Activated CD4-positive, alpha-beta T cell treated with anti-CD3 and anti-CD28 coated beads, Interleukin-2, amount 50 U/mL, for 16 hours (primary cell): ENCODE measurements around the gene SAMD8.

Experiments
- DNase-seq: peaks from one replicate; pipeline ENCODE4 v3.0.0-alpha.2; 2020

SAMD8 gene

DNA sequence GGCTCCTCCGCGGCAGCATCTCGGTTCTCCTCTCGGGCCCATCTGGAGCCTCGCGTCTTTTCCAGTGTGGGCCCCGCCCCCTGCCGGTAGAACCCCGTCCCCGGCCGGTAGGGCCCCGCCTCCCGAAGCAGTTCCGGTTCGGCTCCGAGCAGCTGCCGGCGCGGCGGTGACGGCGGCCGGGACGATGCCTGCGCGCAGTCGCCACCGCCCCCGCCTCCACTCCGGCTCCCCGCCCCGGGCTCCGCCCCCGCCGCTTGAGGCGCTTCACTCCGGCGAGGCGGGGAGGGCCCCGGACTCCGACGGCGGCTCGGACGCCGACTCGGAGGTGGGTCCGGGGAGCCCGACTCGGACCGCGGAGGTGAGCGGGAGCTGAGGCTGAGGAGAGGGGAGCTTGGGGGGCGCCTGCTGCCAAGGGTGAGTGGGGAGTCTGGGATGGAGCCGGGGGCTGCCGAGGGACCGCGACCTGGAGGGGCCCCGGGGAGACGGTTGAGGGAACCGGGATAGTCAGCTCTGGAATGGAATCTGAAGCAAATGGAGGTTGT, at the start of gene SAMD8:
SAMD8 (plus strand) TSS at position 292 of the 542 bp plus-strand sequence. CDS start 38,873 bp downstream, outside the sequence.
- DNase-seq, result peak; percentile 97

DNA sequence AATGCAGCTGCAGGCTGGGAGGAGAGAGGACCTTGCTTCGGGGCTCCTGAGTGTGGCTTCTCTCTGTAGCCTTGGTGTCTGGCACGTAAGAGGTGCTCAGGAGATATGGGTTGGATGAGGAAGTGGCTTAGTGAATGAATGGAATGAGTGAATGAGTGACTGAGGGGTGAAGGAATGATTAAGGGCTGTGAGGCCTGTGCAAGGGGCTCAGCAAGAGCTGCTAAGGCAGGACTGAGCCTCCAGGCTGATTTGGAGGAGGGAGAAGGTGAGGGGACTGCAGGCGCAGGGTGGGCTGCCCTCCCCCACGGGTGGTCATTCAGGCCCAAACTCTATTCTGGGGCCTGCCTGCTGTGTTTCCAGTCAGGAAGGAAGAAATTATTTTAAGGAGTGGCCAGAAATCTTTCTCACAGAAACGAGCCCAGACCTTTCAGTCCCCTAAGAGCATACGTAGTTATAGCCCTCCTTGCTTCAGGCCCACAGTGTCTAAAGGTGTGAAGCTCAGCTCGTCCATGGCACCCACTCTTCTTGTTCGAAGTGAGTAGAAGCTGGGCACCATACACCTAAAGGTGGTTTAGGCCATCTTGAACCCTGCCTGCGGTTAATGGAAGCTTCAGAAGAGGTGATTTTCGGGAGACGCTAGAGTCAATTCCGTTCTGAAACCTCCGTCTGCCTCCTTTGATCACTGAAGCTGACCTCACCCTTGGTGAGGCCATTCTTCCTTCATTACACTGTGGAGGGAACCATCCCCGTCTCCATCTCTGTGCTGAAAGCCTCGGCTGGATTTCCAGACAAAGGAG, 49.5 kb upstream of the SAMD8 start:
- no peak for DNase-seq

DNA sequence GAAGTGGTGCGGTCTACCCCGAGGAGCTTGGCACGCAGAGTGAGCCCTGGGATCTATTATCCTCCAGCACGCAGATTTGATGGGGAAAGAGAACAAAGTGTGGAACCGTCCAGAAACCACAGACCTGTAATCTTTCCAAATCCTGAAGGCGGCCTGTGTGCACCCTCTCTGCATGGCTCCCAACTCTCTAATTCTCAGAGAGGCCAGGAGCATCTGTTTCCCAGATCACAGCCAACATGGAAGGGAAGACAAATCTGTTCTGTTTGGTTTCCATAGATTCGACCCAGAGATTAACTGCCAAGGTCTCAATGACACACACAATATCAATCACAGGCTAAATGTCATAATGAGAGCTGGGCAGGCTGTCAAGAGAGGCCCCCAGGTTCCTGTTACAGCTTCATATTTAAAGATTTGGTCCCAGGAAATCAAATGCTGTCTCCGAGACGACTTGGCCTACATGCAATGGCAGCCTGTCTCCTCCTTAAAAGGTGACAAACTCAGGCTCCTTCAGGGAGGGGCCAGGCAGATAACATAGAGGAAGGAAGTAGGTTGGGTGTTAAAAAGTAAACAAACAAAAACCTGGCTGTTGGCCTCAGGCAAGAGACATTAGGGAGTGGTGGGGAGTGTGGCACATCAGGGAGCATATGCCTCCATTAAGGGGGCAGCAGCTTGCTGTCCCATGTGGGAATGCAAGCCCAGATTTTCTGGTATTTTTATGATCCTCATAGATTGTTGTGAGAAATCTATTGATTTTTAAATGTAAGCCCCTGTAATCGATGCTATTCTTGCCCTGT, 48.8 kb upstream of the SAMD8 start:
- DNase-seq, result no peak

DNA sequence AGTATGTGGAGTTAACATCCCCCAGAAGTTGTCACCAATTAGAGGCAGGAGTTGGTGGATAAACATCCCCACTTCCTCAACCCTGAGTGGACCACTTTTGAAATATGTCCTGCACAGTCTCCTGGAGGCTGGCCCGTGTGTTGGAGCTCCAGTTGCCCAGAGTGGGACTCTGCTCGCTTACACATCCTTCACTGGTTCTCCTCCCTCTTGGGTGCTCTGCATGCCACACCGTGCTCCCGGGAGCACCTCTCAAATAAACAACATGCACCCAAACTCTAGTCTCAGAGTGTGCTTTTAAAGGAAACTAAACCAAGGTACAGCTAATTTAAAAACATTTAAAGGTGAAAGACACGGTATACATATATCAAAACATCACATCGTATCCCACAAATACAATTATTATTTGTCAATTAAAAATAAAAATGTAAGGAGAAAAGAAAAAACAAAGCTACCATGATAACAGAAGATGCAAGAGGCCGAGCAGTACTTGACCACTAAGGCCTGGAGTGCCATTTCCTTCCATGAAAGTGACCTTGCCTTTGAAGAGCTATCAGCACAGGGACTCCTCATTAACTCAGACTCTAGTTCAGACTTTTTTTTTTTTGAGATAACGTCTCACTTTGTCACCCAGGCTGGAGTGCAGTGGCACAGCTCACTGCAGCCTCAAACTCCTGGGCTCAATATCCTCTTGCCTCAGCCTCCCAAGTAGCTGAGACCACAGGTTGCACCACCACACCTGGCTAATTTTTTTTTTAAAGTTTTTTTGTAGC, 47.8 kb upstream of the SAMD8 start:
- DNase-seq, result no peak

DNA sequence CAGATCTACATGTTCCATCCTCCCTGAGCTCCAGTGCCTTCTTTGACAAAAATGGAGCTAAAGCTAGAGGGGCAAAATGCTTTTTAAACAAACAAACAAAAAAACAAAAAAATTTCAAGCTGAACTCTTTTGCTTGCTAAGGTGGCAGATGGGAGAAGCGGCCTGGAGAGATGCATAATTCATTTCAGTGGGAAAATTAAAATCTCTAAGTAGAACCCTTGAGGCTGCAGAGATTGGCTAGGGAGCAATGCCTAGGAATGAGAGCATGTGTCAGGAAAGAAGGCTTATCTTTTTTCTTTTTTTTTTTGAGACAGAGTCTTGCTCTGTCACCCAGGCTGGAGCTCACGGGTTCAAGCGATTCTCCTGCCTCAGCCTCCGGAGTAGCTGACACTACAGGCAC, 46.4 kb upstream of the SAMD8 start:
- no peak for DNase-seq

DNA sequence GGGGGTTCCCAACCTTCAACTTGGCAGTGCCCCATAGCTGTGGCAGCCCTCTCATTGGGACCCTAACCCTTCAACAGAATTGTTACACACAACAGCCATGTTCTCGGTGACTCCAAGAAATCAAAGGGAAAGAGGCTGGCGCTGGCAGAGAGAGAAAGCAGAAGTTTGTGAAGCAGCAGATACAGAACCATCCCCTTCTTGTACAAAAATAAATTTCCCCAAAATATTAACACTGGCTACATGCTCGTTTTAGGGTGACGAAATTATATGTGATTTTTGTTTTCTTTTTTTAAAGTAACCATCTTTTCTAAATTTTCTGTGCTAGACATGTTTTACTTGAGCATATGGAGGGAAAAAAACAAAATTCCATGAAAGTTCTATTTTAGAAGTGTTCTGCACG, 45.2 kb upstream of the SAMD8 start:
- DNase-seq, result no peak

DNA sequence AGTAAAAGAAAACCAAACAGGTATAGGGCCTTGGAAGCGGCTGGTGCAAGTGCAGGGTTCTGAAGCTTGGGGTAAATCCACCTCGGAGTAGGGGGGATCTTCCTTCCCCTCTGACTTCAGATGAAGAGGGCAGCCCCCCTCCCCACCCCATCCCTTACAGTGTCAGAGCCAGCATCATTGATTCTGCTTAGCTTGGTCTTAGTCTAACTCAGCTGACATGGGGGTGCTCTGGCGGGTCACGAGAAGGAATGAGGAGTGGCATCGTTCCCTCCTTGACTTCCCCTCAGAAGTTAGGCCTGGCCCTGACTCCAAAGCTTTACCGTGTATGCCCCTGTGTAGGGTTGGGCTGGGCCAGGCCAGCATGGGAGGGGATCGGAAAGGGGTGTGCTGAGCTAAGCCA, 44.2 kb upstream of the SAMD8 start:
- DNase-seq, result no peak

DNA sequence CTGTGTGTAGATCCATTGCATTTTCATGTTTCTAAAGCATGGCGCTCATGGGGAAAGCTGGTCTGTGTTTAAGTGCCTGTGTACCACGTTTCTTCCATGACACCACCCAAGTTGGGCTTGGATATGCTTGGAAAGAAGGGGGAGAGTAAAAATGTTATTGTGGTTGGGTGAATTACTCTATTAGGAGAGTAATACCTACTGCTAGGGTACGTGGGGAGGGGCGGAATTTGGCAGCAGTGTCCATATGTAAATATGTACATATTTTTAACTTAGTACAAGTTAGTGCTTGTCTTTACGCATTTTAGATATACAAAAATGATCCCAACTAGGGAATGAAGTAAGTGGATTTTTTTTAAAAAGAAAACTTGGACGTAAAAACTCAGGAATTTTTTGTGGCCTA, 42.9 kb upstream of the SAMD8 start:
- DNase-seq, result no peak

DNA sequence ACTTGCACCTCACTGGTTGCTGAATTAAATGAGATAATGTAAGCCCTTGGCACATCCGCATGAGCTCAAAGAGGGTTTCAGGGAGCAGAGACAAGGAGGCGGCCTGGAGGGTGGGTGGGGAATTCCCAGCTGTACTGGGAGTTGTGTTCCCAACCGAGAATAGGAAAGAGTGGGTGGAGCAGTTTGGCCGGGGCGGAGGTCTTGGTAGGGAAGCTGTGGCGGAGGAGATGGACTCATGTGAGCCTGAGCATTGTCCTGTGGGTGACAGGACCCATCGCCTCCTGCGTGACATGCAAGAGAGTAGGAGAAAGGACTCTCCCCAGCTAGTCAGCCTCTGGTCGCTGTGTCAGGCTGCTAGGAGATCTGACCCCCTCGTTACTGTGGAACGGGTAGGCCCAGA, 41.0 kb upstream of the SAMD8 start:
- DNase-seq, result no peak

DNA sequence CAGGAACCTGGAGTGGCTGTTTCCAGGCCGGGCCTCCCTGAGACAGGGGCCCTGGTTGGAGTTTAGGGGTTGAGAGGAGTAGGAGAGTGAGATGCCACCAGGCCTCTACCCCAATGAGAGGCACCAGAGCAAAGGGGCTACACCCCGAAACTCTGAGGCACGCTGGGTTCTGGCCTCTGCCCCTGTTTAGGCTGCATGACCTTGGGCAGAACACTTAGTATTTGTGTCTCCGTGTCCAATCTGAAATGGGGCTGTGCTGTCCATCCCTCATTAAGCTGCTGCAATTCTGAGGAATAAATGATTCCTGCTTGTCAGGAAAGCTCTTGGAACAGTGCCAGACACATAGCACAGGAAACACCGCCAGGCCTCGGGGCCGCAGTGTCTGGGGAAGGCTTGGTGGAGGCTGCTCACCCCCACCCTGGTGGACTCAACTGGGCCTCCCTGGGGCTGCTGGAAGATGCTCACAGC, 40.5 kb upstream of the SAMD8 start:
- DNase-seq, result no peak

DNA sequence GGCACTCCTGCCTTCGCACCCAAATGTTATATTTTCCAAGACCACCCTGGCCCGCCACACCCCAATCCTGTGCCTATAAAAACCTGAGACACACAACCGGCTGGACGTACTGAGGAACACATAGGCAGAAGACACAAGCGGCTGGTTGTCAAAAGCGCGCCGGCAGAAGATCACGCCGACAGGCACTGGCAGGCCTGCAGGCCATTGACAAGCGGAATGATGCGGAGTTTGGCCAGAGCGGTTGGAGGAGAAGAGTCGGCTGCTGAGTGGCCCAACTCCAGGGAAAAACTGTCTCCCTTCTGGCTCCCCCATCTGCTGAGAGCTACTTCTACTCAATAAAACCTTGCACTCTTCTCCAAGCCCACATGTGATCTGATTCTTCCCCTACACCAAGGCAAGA, 39.7 kb upstream of the SAMD8 start:
- no peak for DNase-seq

DNA sequence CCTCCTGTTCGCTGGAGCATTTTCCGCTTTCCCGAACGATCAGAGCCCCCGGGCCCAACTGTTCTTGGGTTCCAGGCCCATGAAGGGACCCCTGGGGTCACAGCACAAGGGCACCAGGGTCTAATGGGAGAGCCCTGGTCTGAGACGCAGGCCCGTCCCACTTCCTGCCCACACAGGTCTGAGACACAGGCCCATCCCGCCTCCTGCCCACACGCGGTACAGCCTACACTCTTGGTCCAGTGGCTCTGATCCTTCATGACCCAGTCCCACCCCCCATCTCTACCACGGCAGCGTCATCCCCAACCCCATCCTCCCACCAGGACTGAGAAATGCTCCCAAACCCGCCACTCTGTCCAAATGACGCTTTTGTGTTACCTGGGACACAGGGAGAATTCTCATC, 38.7 kb upstream of the SAMD8 start:
- DNase-seq, result no peak

DNA sequence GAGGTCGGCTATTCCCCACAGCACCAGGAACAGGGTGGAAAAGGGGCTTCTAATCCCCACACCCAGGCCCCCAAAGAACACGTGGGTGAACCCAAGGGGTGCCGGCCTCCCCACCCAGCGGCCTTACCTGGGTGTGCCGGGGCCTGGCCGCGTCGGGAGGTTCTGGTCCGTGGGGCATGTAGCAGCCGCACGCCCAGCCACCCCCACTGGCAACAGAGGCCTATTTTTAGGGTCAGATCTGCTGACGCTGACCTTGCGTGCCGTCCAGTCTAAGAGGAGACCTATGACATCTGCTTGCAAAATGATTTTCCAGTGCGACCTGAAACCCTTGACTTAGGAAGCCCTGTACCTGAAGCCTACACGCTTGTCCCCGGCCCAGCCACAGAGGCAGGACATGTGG, 38.0 kb upstream of the SAMD8 start:
- DNase-seq, result no peak

DNA sequence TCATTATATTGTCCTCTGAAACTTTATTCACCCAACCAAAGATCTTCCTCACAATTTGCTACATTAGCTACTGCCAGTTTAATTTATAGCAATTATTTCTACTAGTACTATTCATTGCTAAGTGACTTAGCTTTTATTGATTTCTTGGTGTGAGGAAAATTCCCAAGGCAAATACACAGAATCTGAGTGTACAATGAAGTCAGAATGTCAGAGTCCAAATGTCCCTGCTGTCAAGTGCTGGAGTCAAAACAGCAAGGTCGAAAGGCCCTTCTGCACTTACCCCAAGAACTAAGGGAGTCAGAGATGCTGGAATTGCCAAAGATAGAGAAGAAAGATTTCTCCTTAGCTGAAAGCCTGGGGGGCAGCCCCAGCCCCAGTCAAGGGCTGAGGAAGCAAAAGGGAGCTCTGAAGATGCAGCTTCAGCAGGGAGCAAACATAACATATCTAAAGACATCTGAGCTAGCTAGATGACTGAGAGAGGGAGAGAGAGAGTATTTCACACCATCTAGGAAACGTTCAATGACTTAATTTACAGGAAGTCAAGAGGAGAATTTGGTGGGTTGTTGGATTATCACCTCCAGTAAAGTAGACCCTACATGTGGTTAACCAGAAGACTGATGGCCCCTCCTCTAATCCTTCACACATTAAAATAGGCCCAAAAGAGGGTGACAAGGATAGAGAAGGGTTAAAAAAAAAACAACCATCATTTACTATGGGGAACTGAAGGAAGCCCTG, 36.6 kb upstream of the SAMD8 start:
- no peak for DNase-seq

DNA sequence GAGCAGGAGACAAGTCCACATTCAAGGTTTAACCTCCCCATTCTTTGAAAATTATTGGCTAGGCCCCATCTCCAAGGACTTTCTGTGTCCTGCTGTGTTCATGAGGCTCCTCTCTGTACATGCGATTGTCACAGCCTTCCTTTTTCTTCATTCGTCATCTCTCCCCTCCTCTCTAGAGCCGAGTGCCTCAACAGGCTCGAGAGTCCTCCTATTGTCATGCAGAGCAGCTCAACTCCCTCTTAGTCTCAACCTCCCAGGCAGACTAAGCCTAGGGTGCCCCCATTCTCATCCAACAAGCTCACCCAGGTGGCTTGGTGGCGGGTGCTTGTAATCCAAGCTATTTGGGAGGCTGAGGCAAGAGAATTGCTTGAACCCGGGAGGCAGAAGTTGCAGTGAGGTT, 35.1 kb upstream of the SAMD8 start:
- no peak for DNase-seq

DNA sequence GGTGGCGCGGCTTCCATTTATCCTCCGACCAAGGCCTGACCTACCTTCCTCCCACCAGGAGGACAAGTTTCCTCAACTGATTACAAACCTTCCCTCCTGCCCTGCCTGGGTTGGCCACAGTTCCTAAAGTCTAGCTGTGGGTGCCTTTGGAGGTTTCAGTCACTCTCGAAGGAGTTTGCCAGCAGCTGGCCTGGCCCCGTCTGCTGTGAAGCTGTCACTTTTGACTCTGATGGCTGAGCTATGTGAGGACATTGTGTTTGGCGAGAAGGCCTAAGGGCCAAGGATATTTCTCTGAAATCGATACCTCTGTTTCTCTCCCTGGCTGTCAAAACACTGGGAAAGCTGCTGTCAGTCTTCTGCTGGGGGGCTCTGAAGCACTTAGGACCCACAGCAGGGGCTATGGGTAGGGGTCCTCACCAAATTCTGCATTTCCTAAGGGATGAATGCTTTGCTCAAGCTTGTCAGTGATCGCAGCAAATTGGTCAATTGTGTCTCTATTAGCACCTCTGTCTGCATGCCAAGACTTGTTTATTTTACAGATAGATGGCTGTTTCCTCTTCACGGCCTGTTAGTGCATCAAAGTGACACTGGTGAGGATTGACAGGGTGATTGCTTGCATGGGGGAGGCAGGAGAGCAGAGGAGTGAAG, 31.9 kb upstream of the SAMD8 start:
- no peak for DNase-seq

DNA sequence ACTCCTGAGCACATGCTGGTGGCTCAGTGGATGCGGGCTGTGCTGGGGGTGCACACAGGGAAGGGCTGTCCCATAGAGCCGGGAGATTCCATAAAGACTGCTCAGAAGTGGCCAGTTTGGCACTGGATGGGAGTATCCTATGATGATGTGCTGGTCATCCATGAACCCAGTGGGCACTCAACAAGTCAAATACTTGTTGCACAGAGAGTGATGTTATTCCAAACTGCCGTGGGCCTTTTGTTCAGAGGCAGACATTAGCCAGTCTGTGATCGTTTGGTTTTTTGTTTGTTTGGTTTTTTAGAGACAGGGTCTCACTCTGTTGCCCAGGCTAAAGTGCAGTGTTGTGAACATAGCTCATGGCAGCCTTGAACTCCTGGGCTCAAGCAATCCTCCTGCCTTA, 30.9 kb upstream of the SAMD8 start:
- DNase-seq, result no peak

DNA sequence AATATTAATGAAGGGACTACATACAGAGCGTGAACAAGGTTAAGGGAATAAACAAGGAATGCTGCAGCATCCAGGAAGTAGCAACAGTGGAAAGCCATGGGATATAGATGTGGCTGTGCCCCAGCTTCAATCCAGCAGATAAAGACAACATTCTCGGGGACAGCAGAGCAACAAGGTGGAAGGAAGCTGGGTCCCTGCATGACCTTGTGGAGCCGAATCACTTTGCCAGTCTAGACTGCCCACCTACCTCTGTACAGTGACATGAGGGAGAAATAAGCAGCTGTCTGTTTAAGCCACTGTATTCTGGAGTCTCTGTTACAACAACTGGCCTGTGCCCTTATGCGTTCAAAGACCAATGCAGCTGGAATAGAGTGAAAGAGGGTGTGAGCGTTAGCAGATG, 30.1 kb upstream of the SAMD8 start:
- DNase-seq, result no peak

DNA sequence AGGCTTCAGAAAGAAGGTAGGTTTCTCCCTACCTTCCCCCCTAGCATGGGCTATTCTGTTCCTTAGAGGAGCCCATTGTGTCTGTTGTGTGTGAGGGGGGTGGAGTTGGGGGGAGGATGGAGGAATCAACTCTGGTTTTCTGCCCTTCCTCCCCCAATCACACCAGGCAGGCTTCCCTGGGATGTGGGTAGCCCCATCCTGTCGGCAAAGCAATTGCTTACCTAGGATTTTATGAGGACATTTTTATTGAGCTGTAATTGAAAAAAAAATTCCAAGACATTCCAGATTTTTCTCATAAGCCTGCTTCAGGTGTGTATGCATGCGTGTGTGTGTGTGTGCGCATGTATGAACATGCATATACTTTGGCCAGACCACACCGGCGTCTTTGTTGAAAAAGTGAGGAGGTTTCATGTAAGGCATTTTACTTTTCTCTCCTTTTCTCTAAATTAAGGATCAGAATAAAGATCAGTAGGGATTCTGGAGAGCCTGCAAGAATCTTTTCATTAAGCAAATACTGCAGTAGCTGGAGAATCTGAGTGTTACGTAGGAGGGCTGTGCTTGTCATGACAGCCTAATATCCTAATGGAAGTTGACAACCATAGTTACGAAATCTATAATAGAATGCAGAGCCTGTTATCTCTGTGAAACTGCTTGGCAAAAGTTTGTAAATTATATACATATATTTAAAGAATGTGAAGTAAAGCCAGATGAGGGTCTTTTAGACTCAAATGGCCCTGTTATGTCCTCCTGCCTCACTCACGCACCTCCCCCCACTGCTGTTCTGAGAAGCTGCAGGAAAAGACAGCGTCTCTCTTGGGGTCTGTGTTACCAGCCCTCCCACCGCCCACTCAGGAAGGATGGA, 27.3 kb upstream of the SAMD8 start:
- DNase-seq, result no peak

DNA sequence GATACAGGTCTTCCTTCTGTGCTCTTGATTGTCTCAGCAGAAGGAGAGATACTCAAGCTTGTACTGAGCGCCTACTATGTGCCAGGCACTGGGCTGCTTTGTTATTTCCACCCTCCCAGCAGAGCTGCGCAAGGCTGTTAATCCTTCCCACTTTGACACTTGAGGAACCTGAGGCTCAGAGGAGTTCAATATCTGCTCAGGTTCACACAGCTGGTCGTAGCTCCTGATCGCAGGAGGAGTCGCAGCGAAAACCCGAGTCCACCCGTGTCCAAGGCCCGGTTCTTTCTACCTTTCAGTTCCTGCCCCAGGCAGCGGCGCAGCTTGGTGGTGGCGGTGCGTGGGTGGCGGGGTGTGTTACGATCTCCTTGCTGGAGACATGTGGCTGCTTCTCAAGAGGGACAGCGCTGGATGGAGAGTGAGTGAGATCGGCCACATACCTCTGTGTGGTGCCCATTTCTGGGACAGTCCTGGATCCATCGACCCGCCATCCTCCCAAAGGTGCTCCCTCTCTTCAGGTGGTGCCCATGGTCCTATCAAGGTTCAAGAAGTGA, 26.5 kb upstream of the SAMD8 start:
- no peak for DNase-seq
